ENCODE data around the gene CDC26.
"Not testable (repeated sequence)": the region's sequence is repeated elsewhere in the genome, so short reads cannot be mapped to it uniquely, and the experiment has no call there.

Gene CDC26

GRCh38 chr9:113257863-113258262, 17.5 kb downstream of the CDC26 start:
- Histone ChIP-seq H3K9ac (ENCODE audit: low read length) (no peak overlapping the region), H3K9me3 (ENCODE audit: control insufficient read depth, low read length) (no peaks in the 10 kb centered on the region), H3K4me3 (ENCODE audit: low read length) (no peak overlapping the region)

GRCh38 chr9:113255438-113255837, 19.9 kb downstream of the CDC26 start:
- no peak for DNase-seq (ENCODE audit: low read depth)
- H3K9ac ChIP-seq (ENCODE audit: low read length): no peak overlapping the region
- no peaks in the 10 kb centered on the region for H3K27me3 ChIP-seq (replicated peaks; ENCODE audit: control insufficient read depth, insufficient read depth, low read length)
- no peak overlapping the region for H3K4me3 ChIP-seq (ENCODE audit: low read length)
- no peaks in the 10 kb centered on the region for H3K9me3 ChIP-seq (ENCODE audit: control insufficient read depth, low read length)
- H3K36me3 ChIP-seq (ENCODE audit: control insufficient read depth, insufficient read depth, low read length, severe bottlenecking): peaks cover 44% of the 10 kb centered on the region
- no peaks in the 10 kb centered on the region for H3K4me1 ChIP-seq (ENCODE audit: control insufficient read depth, insufficient read depth, low read length)

More at GRCh38 chr9:113257863-113258262, 17.5 kb downstream of the CDC26 start:
- Histone ChIP-seq H3K36me3 (ENCODE audit: control insufficient read depth, insufficient read depth, low read length, severe bottlenecking) (peaks cover 65% of the 10 kb centered on the region), H3K4me1 (ENCODE audit: control insufficient read depth, insufficient read depth, low read length) (no peaks in the 10 kb centered on the region), H3K27me3 (replicated peaks; ENCODE audit: control insufficient read depth, insufficient read depth, low read length) (no peaks in the 10 kb centered on the region)
- DNase-seq (ENCODE audit: low read depth): no peak

GRCh38 chr9:113254991-113255390, 20.4 kb downstream of the CDC26 start:
- no peak overlapping the region for H3K4me3 ChIP-seq (ENCODE audit: low read length)
- DNase-seq (ENCODE audit: low read depth): no peak

GRCh38 chr9:113250807-113251206, 24.6 kb downstream of the CDC26 start:
- no peak overlapping the region for H3K9ac ChIP-seq (ENCODE audit: low read length)
- no peak overlapping the region for H3K4me3 ChIP-seq (ENCODE audit: low read length)
- H3K9me3 ChIP-seq (ENCODE audit: control insufficient read depth, low read length): no peaks in the 10 kb centered on the region
- DNase-seq (ENCODE audit: low read depth): no peak
- H3K4me1 ChIP-seq (ENCODE audit: control insufficient read depth, insufficient read depth, low read length): no peaks in the 10 kb centered on the region
- H3K36me3 ChIP-seq (ENCODE audit: control insufficient read depth, insufficient read depth, low read length, severe bottlenecking): no peaks in the 10 kb centered on the region
- no peaks in the 10 kb centered on the region for H3K27me3 ChIP-seq (replicated peaks; ENCODE audit: control insufficient read depth, insufficient read depth, low read length)

More at GRCh38 chr9:113254991-113255390, 20.4 kb downstream of the CDC26 start:
- no peak overlapping the region for H3K9ac ChIP-seq (ENCODE audit: low read length)
- H3K9me3 ChIP-seq (ENCODE audit: control insufficient read depth, low read length): no peaks in the 10 kb centered on the region
- no peaks in the 10 kb centered on the region for H3K27me3 ChIP-seq (replicated peaks; ENCODE audit: control insufficient read depth, insufficient read depth, low read length)
- H3K4me1 ChIP-seq (ENCODE audit: control insufficient read depth, insufficient read depth, low read length): no peaks in the 10 kb centered on the region
- H3K36me3 ChIP-seq (ENCODE audit: control insufficient read depth, insufficient read depth, low read length, severe bottlenecking): peaks cover 39% of the 10 kb centered on the region

- H3K9ac ChIP-seq (ENCODE audit: low read length); H3K4me3 ChIP-seq (ENCODE audit: low read length); H3K27me3 ChIP-seq (replicated peaks; ENCODE audit: control insufficient read depth, insufficient read depth, low read length); H3K36me3 ChIP-seq (ENCODE audit: control insufficient read depth, insufficient read depth, low read length, severe bottlenecking); DNase-seq (ENCODE audit: low read depth); H3K4me1 ChIP-seq (ENCODE audit: control insufficient read depth, insufficient read depth, low read length); H3K9me3 ChIP-seq (ENCODE audit: control insufficient read depth, low read length): not testable (repeated sequence)
Measured at GRCh38 chr9:113249661-113250060, 25.7 kb downstream of the CDC26 start.

GRCh38 chr9:113247640-113248039, 27.7 kb downstream of the CDC26 start:
- no peaks in the 10 kb centered on the region for H3K36me3 ChIP-seq (ENCODE audit: control insufficient read depth, insufficient read depth, low read length, severe bottlenecking)
- no peaks in the 10 kb centered on the region for H3K4me1 ChIP-seq (ENCODE audit: control insufficient read depth, insufficient read depth, low read length)
- H3K27me3 ChIP-seq (replicated peaks; ENCODE audit: control insufficient read depth, insufficient read depth, low read length): no peaks in the 10 kb centered on the region

GRCh38 chr9:113246928-113247327, 28.4 kb downstream of the CDC26 start:
- H3K9me3 ChIP-seq (ENCODE audit: control insufficient read depth, low read length): no peaks in the 10 kb centered on the region
- H3K4me1 ChIP-seq (ENCODE audit: control insufficient read depth, insufficient read depth, low read length): no peaks in the 10 kb centered on the region
- no peaks in the 10 kb centered on the region for H3K36me3 ChIP-seq (ENCODE audit: control insufficient read depth, insufficient read depth, low read length, severe bottlenecking)
- no peak for DNase-seq (ENCODE audit: low read depth)
- H3K27me3 ChIP-seq (replicated peaks; ENCODE audit: control insufficient read depth, insufficient read depth, low read length): no peaks in the 10 kb centered on the region
- no peak overlapping the region for H3K9ac ChIP-seq (ENCODE audit: low read length)
- no peak overlapping the region for H3K4me3 ChIP-seq (ENCODE audit: low read length)

More at GRCh38 chr9:113247640-113248039, 27.7 kb downstream of the CDC26 start:
- H3K9ac ChIP-seq (ENCODE audit: low read length): no peak overlapping the region
- no peak overlapping the region for H3K4me3 ChIP-seq (ENCODE audit: low read length)
- H3K9me3 ChIP-seq (ENCODE audit: control insufficient read depth, low read length): no peaks in the 10 kb centered on the region
- no peak for DNase-seq (ENCODE audit: low read depth)

- no peaks in the 10 kb centered on the region for H3K9me3 ChIP-seq (ENCODE audit: control insufficient read depth, low read length)
- no peak overlapping the region for H3K9ac ChIP-seq (ENCODE audit: low read length)
- no peak for DNase-seq (ENCODE audit: low read depth)
- no peaks in the 10 kb centered on the region for H3K4me1 ChIP-seq (ENCODE audit: control insufficient read depth, insufficient read depth, low read length)
- no peaks in the 10 kb centered on the region for H3K36me3 ChIP-seq (ENCODE audit: control insufficient read depth, insufficient read depth, low read length, severe bottlenecking)
- H3K4me3 ChIP-seq (ENCODE audit: low read length): no peak overlapping the region
- no peaks in the 10 kb centered on the region for H3K27me3 ChIP-seq (replicated peaks; ENCODE audit: control insufficient read depth, insufficient read depth, low read length)
Measured at GRCh38 chr9:113245894-113246293, 29.5 kb downstream of the CDC26 start.

- DNase-seq (ENCODE audit: low read depth): no peak
- Histone ChIP-seq H3K4me1 (ENCODE audit: control insufficient read depth, insufficient read depth, low read length) (peaks cover 5% of the 10 kb centered on the region), H3K9me3 (ENCODE audit: control insufficient read depth, low read length) (no peaks in the 10 kb centered on the region), H3K9ac (ENCODE audit: low read length) (no peak overlapping the region), H3K36me3 (ENCODE audit: control insufficient read depth, insufficient read depth, low read length, severe bottlenecking) (no peaks in the 10 kb centered on the region), H3K27me3 (replicated peaks; ENCODE audit: control insufficient read depth, insufficient read depth, low read length) (no peaks in the 10 kb centered on the region), H3K4me3 (ENCODE audit: low read length) (no peak overlapping the region)
Measured at GRCh38 chr9:113244556-113244955, 30.8 kb downstream of the CDC26 start.

GRCh38 chr9:113241161-113241560, 34.2 kb downstream of the CDC26 start:
- DNase-seq (ENCODE audit: low read depth): no peak
- no peak overlapping the region for H3K4me3 ChIP-seq (ENCODE audit: low read length)
- no peaks in the 10 kb centered on the region for H3K36me3 ChIP-seq (ENCODE audit: control insufficient read depth, insufficient read depth, low read length, severe bottlenecking)
- no peak overlapping the region for H3K9ac ChIP-seq (ENCODE audit: low read length)
- H3K9me3 ChIP-seq (ENCODE audit: control insufficient read depth, low read length): no peaks in the 10 kb centered on the region
- peaks cover 24% of the 10 kb centered on the region for H3K4me1 ChIP-seq (ENCODE audit: control insufficient read depth, insufficient read depth, low read length)
- H3K27me3 ChIP-seq (replicated peaks; ENCODE audit: control insufficient read depth, insufficient read depth, low read length): no peaks in the 10 kb centered on the region

- H3K9ac ChIP-seq (ENCODE audit: low read length): no peak overlapping the region
- no peaks in the 10 kb centered on the region for H3K27me3 ChIP-seq (replicated peaks; ENCODE audit: control insufficient read depth, insufficient read depth, low read length)
- no peaks in the 10 kb centered on the region for H3K36me3 ChIP-seq (ENCODE audit: control insufficient read depth, insufficient read depth, low read length, severe bottlenecking)
- no peak for DNase-seq (ENCODE audit: low read depth)
- peaks cover 33% of the 10 kb centered on the region for H3K4me1 ChIP-seq (ENCODE audit: control insufficient read depth, insufficient read depth, low read length)
- no peaks in the 10 kb centered on the region for H3K9me3 ChIP-seq (ENCODE audit: control insufficient read depth, low read length)
- H3K4me3 ChIP-seq (ENCODE audit: low read length): peak overlapping the region; percentile 16
Measured at GRCh38 chr9:113238859-113239232, 36.5 kb downstream of the CDC26 start.

- H3K4me3 ChIP-seq (ENCODE audit: low read length): no peak overlapping the region
- no peaks in the 10 kb centered on the region for H3K9me3 ChIP-seq (ENCODE audit: control insufficient read depth, low read length)
Measured at GRCh38 chr9:113238202-113238858, 37.0 kb downstream of the CDC26 start.

More at GRCh38 chr9:113238202-113238858, 37.0 kb downstream of the CDC26 start:
- no peaks in the 10 kb centered on the region for H3K36me3 ChIP-seq (ENCODE audit: control insufficient read depth, insufficient read depth, low read length, severe bottlenecking)
- H3K9ac ChIP-seq (ENCODE audit: low read length): no peak overlapping the region
- peaks cover 38% of the 10 kb centered on the region for H3K4me1 ChIP-seq (ENCODE audit: control insufficient read depth, insufficient read depth, low read length)
- DNase-seq (ENCODE audit: low read depth): no peak
- H3K27me3 ChIP-seq (replicated peaks; ENCODE audit: control insufficient read depth, insufficient read depth, low read length): no peaks in the 10 kb centered on the region
